Fibroblast of skin of right biceps (primary cell): ENCODE data around the gene FBXO41.

ENCODE experiments used
- DNase-seq: peaks from one replicate; pipeline ENCODE4 v3.0.0-alpha.2; 2013

Gene FBXO41

DNA sequence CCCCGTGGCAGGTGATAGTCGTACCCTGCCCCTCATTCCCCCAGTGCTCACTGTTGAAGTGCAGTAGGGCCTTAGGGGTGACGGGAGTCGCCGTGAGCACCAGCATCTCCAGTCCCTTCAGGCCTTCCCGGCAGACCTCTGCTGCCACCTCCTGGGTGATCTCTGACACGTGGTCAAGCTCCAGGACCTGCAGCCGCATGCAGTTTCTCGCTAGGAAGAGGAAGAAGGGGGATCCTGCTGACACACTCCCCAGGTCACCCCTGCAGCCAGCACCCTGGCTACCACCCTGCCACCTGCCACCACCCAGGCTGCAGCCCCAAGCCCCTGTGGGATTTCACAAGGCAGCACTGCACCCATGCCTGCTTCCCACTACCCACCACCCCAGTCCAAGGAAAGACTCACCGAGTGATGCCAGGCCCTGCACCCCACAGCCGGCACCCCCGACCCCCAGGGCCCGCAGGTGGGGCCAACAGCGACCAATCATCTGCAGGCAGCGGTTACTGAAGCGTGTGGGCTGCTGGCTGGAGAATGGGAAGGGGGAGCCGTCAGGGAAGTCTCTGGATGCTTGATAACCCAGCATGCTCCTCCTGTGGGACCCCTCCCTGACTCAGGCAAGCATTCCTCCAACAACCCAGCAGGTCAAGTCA is 23.8 kb downstream of the FBXO41 start:
- DNase-seq: peak; percentile 13

DNA sequence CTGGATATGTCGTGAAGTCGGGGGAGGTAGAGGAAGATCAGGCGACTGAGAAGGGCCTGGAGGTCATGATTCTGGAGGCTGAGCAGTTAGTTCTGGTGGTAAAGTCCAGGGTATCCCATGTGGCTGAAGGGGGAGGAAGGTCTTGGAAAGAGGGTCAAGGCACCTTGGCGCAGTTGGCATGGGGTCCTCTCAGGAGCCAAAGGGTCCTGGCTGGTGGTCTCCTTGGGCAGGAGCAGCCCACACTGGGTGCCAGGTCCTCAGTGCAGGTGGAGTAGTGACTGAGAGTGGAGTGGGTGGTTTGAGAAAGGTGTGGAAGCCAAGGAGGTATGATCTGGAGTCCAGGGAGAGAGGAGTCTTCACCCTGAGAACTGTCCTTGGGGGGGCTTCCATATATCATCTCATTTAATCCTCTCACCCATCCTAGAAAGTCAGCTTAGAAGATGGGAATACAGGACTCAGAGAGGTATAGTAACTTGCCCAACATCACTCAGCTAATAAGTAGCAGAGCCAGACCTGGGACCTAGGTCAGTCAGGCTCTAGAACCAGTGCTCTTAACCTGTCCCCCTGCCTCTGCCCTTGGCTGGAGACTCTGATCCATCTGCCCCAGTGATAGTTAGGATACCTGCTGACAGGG is 24.5 kb downstream of the FBXO41 start:
- DNase-seq: no peak

DNA sequence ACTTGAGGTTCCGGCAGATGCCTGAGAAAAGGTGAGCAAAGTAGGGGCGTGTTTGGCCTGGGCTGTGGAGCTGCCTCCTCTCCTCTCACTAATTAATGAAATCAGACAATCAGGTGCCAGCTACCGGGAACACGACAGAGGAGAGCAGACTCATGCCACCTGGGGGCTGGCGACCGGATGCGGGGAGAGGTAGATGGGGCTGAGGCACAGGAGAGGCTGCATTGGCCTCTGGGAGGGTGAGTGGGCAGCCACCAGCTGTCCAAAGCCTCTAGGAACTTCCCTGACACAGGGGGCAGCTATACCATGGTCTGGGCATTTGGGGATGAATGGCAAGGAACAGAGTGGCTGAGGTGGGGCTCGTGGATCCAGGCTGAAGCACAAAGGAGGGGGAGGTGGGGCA is 25.0 kb downstream of the FBXO41 start:
- no peak for DNase-seq

DNA sequence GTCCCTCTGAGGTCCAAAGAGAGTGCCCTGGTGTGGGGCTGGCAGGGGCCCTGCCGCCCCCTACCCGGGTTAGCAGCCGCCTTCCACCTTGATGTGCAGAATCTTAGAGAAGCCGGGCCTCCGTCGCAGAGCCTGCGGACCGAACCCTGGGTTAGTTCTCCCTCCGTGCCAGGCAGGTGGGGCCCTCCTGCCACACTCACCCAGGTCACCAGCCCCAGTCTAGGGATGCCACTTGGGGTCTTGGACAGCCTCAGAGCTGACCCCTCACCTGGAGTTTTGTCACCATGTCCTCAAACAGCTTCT is 25.4 kb downstream of the FBXO41 start:
- no peak for DNase-seq

DNA sequence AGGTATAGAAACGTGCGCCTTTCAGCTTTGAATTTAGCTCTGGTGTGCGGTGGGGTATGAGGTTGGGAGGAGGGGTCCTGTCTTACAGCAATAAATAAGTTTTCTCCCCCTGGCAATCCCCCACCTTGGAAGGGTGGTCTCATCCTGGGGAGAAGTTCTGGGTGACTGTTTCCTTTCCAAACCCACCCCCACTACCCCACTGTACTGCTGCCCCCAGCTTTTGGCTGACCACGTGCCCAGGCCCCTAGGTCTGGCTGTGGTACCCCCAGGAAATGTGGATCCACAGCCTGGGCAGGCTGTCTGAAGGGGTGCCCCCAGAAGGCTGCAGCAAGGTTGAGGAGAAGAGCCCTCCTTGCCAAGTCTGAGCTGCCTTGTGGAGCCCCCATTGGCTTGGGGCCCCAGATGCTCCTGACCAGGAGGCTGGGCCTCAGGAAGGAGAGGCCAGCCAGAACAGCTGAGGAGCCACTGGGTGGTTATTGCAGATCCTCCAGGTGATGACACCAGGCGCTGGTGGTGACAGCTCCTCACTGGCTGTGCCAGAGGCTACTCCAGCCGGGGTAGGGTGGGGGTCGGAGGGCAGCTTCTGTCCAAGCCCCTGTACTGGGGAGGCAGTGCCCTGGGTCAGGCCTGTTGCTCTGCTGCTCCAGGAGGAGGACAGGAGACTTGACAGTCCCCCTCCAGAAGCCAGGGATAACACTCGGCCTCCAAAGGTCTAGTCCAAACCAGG is 25.9 kb downstream of the FBXO41 start:
- DNase-seq: no peak

DNA sequence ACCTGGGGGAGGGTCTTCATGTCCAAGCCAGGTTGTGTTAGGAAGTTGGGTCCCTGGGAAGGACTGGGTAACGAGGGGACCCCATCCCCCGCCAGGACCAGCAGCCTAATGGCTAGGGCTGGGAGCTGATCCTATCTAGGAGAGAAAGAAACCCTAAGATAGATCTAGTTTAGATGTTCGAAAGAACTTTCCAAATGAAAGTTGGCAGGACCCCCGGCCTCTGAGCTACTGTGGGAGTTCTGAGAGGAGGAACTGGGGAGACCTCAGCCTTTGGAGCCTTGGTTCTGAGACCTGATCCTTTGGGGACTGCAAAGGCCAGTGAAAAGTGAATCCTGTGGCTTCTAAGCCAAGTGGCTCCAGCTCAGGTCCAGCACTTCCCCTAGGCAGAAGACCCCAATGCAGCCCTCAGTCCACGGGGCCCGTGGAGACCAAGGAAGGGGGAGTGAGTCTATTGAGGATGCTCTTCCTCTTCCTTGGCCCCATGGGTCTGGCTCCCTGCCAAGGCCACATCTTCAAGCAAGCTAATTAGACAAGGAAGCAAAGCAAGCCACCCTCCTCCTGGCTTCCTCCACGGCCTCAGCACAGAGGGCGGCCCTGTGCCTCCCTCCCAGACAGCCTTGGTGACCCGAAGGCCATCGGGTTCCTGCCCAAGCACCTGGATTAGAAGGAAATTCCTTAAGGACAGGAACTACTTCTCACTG is 26.7 kb downstream of the FBXO41 start:
- no peak for DNase-seq

DNA sequence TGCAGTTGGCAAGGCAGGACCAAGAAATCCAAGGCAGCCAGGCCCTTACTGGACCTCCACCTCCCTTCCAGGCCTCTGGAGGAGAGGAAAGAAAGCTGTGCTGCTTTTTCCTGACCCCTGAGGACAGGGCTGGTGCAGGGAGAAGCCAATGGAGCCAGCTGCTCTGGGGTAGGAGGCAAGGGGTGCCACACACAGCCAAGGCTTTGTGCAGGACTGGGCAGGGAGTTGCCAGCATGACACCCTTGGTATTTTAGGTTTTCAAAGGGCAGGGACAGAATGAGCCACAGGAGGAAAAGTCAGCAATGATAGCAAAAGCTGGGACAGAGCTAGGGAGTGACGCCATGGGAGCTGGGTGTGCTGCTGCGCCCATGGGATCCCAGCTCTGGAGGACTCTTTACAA is 27.3 kb downstream of the FBXO41 start:
- DNase-seq: no peak

DNA sequence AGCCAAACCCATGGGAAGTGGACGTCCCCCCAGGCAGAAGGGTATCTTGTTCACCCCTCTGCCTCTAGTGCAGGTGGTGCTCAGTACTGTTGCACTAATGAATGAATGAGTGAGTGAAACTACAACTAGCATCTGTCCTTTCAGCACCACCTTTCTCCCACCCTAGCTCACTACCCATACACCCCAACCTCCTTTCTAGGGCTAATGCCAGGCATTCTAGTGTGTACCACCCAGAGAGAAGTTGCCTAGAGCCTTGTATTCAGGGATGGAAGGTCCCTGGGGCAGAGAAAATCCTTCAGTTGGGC is 27.7 kb downstream of the FBXO41 start:
- no peak for DNase-seq

DNA sequence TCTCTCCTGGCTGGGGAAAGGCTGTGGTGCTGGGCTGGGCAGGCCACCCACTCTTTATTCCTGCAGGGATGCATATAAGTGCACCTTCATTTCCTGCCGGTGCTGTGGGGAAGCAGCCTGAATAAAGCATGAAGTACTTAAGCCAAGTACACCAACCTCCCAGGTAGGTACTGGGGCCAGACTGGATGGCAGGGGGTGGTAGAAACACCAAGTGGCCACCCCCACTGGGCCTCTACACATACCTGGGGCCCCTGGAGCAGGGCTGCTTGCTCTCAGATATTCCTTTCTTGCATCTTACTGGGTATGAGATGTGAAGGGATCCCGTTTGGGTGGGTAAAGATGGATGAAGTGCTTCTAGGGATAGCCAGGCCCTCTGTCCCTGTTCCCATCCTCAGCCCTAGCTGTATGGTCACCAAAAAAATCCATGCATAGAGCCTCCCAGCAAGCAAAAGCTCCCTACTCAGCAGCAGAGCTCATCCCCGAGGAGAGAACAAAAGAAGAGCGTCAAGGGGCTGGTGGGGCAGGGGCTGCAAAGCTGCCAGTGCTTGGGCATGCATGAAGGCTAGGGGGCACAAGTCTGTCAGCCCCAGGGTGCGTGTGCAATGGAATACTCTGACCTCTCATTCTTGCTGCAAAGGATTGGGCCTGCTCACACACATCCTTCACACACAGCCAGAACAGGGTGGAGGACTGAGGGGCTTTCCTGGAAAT is 28.2 kb downstream of the FBXO41 start:
- no peak for DNase-seq

DNA sequence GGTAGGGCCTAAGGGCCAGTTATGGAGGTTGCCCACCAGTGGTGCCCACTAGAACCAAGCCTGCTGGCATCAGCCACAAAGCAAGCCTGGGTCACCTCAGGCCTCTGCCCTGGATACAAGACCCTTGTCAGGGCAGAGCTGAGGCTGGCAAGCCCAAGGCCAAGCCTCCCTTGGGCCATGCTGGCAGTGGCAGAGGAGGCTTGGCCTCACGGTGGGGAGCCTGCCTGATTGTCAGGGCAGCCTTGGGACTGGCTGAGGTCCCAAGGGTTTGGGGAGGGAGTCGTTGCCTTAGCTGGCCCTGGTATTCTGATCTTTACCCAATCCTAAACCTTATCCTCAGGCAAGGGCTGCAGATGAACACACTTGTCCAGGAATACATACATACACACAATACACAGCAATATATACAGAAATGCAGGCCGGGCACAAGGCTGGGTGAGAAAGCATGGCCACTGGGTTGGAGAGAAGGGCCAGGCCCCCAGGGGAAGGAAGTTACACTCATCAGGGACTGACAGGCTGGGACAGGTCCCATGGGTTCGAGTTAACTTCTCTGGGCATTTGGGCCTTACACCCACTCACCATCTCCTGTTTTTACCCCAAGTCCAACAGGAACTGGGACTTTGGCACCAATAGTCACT is 29.2 kb downstream of the FBXO41 start:
- DNase-seq: no peak

DNA sequence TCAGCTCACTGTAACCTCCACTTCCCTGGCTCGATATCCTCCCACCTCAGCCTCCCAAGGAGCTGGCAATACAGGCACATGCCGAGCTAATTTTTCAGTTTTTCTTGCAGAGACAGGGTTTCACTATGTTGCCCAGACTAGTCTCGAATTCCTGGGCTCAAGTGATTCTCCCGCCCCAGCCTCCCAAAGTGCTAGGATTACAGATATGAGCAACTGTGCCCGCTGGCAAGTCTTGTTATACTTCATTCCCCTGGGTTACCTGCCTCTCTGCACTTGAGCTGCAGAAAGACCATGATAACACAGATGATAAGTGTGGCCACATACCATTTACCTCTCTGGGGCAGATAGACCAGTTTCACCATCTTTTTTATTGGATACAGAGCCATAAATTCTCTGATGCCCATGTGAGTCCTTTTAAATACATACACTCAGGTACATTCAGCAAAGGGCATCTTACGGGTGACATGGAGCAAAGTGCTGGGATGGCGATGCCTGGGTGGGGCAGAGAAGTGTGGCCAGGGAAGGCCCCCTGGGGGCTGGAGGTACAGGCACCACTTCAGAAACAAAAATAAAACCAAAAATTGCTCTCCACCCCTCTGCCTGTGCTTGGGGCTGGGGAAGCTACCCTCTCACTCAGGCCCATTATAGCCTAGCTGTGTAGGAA is 29.8 kb downstream of the FBXO41 start:
- no peak for DNase-seq

DNA sequence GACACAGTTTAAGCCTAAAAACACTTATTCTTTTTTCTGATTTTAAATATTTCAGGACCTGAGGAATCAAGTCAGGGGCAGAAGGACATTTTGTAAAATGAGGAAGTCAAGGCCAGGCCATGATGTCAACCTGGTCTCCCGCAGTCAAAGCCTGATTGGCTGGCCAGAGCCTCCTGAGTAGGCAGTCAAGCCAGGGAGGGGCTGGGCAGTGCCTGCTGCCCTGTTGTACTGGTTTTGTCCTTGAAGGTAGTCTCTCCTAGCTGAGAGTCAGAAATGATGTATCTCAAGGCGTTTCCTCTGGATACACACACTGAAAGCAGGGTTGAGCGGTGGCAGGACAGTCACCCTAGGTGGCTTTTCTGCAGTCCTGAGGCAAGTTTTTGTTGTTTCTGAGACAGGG is 30.4 kb downstream of the FBXO41 start:
- DNase-seq: no peak

DNA sequence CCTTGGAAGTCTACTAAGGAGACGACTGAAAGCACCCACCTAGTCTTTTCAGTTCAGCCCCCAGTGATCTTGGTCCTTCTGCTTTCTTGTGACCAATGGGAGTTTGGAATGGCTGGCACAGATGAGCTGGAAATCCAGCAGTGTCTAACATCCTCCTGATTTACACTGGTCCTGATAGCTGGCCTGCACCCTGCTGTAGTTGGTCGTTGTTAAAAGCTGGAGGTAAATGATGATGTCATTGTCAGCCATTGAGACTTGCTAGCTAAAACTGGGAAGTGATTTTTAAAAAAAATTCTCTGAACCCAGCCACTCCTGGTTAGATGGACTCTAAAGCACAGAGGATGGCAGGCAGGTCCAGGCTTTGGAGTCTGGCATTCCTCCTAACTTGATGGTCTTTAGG is 30.9 kb downstream of the FBXO41 start:
- no peak for DNase-seq

DNA sequence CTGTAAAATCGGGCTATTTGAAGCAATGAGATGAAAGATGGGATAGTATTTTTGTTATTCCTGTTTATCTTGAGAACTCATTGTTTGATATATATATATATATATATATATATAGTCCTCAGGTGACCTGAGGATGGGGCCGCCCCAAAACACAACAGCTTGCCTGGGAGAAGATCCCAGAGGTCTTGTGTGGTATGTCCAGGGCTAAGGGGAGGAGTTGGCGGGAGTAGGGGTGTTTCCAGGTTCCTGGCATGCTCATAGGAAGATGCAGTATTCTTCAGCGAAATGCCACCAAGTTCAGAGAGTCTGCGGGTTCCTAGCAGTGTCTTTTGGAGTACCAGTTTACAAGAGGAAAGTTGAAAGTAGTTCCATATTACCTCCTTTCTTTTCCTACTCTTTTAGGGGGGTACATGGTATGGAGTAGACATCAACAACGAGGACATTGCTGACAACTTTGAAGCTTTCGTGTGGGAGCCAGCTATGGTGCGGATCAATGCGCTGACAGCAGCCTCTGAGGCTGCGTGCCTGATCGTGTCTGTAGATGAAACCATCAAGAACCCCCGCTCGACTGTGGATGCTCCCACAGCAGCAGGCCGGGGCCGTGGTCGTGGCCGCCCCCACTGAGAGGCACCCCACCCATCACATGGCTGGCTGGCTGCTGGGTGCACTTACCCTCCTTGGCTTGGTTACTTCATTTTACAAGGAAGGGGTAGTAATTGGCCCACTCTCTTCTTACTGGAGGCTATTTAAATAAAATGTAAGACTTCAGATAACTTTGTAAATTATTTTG is 31.8 kb downstream of the FBXO41 start:
- no peak for DNase-seq

DNA sequence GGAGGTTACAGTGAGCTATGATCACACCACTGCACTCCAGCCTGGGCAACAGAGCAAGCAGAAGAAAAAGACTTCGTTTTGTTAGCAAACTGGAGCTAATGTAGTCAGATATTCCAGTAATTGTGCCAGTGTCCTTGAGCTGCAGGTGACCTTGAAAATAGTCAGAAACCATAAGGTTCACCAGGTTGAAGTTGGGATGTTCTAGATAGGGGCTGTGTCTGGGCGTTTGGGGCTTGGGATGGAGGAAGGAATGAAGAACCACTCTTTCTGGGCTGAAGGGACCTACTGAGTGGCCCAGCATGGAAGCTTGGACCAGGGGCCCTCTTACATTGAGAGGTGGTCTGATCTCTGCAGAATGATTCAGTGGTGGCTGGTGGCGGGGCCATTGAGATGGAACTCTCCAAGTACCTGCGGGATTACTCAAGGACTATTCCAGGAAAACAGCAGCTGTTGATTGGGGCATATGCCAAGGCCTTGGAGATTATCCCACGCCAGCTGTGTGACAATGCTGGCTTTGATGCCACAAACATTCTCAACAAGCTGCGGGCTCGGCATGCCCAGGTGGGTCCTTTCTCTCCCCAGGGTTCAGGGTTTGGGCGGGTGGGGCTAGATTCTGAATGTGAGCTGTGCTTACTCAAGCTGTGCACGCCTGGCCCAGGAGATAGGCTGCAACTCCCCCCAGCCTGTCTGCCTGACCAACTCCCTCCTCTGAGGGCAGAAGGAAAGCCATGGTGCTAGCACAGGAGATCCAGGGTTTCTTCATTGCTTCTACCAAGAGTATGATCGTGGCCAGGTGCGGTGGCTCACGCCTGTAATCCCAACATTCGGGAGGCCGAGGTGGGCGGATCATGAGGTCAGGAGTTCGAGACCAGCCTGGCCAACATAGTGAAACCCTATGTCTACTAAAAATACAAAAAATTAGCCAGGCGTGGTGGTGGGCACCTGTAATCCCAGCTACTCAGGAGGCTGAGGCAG is 33.1 kb downstream of the FBXO41 start:
- DNase-seq: no peak

DNA sequence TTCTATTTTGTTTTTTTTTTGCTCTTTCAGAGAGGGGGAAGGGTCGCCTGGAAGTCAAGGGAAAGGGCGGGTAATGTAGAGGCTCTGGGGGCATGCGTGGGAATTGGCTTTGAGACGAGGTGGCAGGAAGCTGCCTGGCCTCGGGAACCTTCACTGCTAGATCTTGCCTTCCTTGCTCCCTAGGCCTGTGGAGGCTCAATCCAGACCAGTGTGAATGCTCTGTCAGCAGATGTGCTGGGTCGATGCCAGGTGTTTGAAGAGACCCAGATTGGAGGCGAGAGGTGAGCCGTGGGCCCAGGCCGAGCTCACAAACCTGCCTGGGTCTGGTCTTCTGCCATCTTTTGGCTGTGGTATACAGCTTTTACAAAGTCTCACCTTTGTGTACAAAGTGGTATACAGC is 34.6 kb downstream of the FBXO41 start:
- no peak for DNase-seq

DNA sequence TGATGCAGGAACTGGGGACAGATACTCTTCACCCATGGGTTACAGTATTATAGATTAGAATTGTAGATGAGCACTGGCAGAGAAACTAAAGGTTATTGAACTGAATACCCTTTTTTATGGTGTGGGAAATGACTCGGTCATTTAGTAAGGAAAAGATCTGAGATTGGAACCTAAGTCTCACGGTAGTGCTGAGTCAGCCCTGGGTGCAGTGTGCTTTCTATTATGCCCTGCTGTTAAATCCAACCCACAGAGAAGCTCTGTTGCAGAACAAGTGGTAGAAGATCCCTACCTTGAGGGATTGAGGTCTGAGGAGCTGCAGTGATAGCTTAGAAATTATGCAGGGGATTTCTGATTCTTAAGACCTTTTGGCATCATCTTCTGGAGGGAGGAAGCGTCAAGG is 37.4 kb downstream of the FBXO41 start:
- DNase-seq: no peak

DNA sequence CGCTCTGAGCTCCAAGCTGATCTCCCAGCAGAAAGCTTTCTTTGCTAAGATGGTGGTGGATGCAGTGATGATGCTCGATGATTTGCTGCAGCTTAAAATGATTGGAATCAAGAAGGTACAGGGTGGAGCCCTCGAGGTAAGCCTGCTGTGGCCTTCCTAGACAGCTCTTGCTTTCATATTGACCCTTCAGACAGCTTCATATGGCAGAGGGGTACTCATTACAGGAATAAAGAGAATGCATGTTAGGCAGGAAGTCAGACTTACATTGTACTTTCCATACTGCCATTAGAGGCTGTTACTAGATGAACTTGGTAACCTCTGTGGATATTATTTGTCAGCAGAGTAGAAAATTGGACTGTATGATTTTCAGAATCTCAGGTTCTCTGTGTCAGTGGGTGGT is 39.7 kb downstream of the FBXO41 start:
- no peak for DNase-seq

DNA sequence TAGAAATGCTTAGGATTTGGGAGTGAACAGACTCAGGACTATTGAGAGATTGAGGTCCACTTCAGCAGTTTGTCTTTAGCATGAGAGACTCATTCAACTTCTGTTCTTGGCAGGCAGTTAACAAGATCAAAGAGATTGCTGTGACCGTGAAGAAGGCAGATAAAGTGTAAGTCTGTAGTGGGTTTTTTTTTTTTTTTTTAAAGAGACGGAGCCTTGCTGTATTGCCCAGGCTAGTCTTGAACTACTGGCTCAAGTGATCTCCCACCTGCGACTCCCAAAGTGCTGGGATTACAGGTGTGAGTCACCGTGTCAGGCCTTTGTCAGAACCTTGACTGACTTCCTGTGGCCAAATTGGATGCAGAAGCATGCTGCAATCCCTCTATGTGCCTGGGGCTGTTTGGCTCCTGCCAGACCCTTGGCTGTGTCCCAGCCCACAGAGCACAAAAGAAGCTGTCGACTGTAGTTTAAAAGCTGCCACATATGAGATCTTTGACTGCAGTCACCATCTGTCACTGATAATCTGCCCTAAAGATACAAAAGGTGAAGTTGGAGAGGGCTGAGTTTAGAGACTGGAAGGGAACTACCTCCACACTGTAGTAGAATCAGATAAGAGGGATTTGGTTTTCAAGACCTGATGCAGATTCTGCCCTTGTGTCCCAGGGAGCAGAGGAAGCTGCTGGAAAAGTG is 40.3 kb downstream of the FBXO41 start:
- no peak for DNase-seq

DNA sequence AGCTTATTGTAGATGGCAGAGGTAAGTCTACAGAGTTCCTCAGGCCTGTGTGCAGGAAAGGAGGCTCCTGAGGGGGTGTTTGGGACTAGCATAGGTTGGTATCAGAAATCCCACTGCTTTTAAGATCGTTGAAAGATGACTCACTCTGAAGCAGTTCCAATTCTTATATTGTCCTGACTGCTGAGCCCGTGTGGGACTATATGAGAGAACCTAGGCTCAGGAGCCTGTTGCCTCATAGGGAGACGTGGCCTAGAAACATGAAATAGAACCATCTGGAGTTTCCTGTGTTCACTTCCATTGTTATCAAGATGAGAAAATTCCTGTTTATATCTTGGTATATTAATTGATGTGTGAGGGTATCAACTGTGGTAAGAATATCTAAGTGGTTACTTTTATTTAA is 44.5 kb downstream of the FBXO41 start:
- peak; percentile 35 for DNase-seq
